GM12878 (cell line): ENCODE data around the gene HIVEP1. TPM values are rescaled to one million over a fixed set of nuclear protein-coding genes. Genes with fewer than 3 reads are reported as not detected.

Experiments
- ATAC-seq: fragments of 200-7000 bp; cut with Tn5 transposase; 3 replicates; pipeline ENCODE4 v1.9.1; 2020; ENCODE audit warnings: mild to moderate bottlenecking, moderate library complexity
- BruUV-seq: library from RNA; stranded (reverse); fragments of 400-500 nt; replicated peaks from 2 replicates; lab custom pipeline; 2021; lab: Mats Ljungman, UMichigan
- CTCF ChIA-PET: fragments of 300-600 bp; sonication (Branson Sonifier 250); formaldehyde crosslinking; extraction: SDS; loops from one replicate; lab custom pipeline; 2021; ENCODE audit warnings: inconsistent platforms; lab: Yijun Ruan, JAX
- POLR2A ChIA-PET: fragments of 350-600 bp; formaldehyde crosslinking; extraction: SDS; loops from one replicate; lab custom pipeline; 2021; ENCODE audit warnings: inconsistent platforms; lab: Charles Lee
- RAD21 ChIA-PET: fragments of 300-600 bp; sonication (Branson Sonifier 250); formaldehyde crosslinking; loops from one replicate; lab custom pipeline; 2023; ENCODE audit warnings: antibody characterized with exemption; ENCODE audit not compliant: unreplicated experiment; lab: Charles Lee
- SMC1A ChIA-PET: fragments of 300-600 bp; sonication (Branson Sonifier 250); formaldehyde crosslinking; loops from one replicate; lab custom pipeline; 2023; ENCODE audit not compliant: unreplicated experiment, uncharacterized antibody; lab: Charles Lee
- DNase-seq: peaks from one replicate; pipeline ENCODE4 v3.0.0-alpha.2; 2011; ENCODE audit warnings: low read depth, low spot score
- FAIRE-seq: peaks from 3 replicates; lab custom pipeline; 2011; peaks lifted over from hg19 to GRCh38; lab: Jason Lieb, UNC
- H2AFZ ChIP-seq: 2 replicates; pipeline ENCODE4 v1.6.0; 2011; ENCODE audit warnings: low read depth, low read length, control low read depth; ENCODE audit not compliant: control insufficient read depth
- H3K27ac ChIP-seq: 2 replicates; pipeline ENCODE4 v1.5.1; 2011; ENCODE audit warnings: control low read depth; ENCODE audit not compliant: control insufficient read depth, insufficient read depth
- H3K27me3 ChIP-seq, 2 experiments: replicated peaks in 1 of 2; 2 replicates each; pipeline versions ENCODE4 v1.6.0 to v1.6.1; 2011; ENCODE audit warnings: low read length in 1 of 2; ENCODE audit not compliant: control insufficient read depth in 2 of 2, insufficient read depth in 2 of 2
- H3K36me3 ChIP-seq, 2 experiments: 2 replicates each; pipeline ENCODE4 v1.5.1; 2011; ENCODE audit warnings: low read length in 1 of 2; ENCODE audit not compliant: control insufficient read depth in 2 of 2, insufficient read depth in 2 of 2
- H3K4me1 ChIP-seq: 2 replicates; pipeline ENCODE4 v1.6.1; 2011; ENCODE audit warnings: mild to moderate bottlenecking, low read length, moderate library complexity, mixed read lengths; ENCODE audit not compliant: control insufficient read depth, insufficient read depth
- H3K4me2 ChIP-seq: 2 replicates; pipeline ENCODE4 v1.6.0; 2011; ENCODE audit warnings: control low read depth; ENCODE audit not compliant: control insufficient read depth, insufficient read depth
- H3K4me3 ChIP-seq: fragments of 200-600 bp; sonication (generic); 2 replicates; pipeline ENCODE4 v1.5.1; 2016
- H3K79me2 ChIP-seq: 2 replicates; pipeline ENCODE4 v1.6.0; 2011; ENCODE audit warnings: low read length; ENCODE audit not compliant: control insufficient read depth, insufficient read depth
- H3K9ac ChIP-seq: 2 replicates; pipeline ENCODE4 v1.8.0; 2011; ENCODE audit warnings: low read length, control low read depth, mixed read lengths; ENCODE audit not compliant: control insufficient read depth, insufficient read depth
- H3K9me3 ChIP-seq: replicated peaks from 3 replicates; pipeline ENCODE4 v1.5.1; 2011; ENCODE audit warnings: mild to moderate bottlenecking, low read length; ENCODE audit not compliant: control insufficient read depth, insufficient read depth
- H4K20me1 ChIP-seq: 2 replicates; pipeline ENCODE4 v1.6.0; 2011; ENCODE audit not compliant: control insufficient read depth, insufficient read depth
- FOXK2 ChIP-seq: fragments of 450-650 bp; IDR thresholded peaks from 2 replicates; pipeline ENCODE4 v1.6.1; 2017; ENCODE audit warnings: mild to moderate bottlenecking, moderate library complexity
- MLLT1 ChIP-seq: fragments of 450-650 bp; IDR thresholded peaks from 2 replicates; pipeline ENCODE4 v1.6.1; 2016; ENCODE audit warnings: mild to moderate bottlenecking
- NBN ChIP-seq: fragments of 450-650 bp; IDR thresholded peaks from 2 replicates; pipeline ENCODE4 v1.6.1; 2016
- NKRF ChIP-seq: fragments of 450-650 bp; conservative IDR thresholded peaks from 2 replicates; pipeline ENCODE4 v1.6.1; 2017; ENCODE audit warnings: mild to moderate bottlenecking, moderate library complexity
- SMARCA5 ChIP-seq: fragments of 450-650 bp; IDR thresholded peaks from 2 replicates; pipeline ENCODE4 v1.6.1; 2017; ENCODE audit warnings: mild to moderate bottlenecking
- SMC3 ChIP-seq: IDR thresholded peaks from 2 replicates; pipeline ENCODE4 v1.6.1; 2011; ENCODE audit warnings: low read length, improper control_type of control experiment, borderline replicate concordance
- SPI1 ChIP-seq: IDR thresholded peaks from 2 replicates; pipeline ENCODE4 v1.6.1; 2011; ENCODE audit warnings: low read depth, mild to moderate bottlenecking, low read length, moderate library complexity, borderline replicate concordance; ENCODE audit not compliant: insufficient read depth
- TAF1 ChIP-seq: IDR thresholded peaks from 2 replicates; pipeline ENCODE4 v1.6.1; 2011; ENCODE audit warnings: mild to moderate bottlenecking, low read depth, low read length, borderline replicate concordance
- ZZZ3 ChIP-seq: IDR thresholded peaks from 2 replicates; pipeline ENCODE4 v1.6.1; 2011; ENCODE audit warnings: low read depth; ENCODE audit not compliant: control insufficient read depth, insufficient read length
- WGBS: methylation state at CpG from one replicate; pipeline ENCODE4 v1.1.6; 2016; ENCODE audit warnings: low lambda C conversion rate; ENCODE audit not compliant: insufficient replicate concordance, insufficient coverage; ENCODE audit errors: missing lambda C conversion rate; 5-methylcytosine and 5-hydroxymethylcytosine counted together
- in situ Hi-C: fragments of 300-500 bp; cut with MboI; formaldehyde crosslinking; loops from 9 replicates; pipeline ENCODE4 v1.14.3; 2018; ENCODE audit warnings: mixed read lengths
- intact Hi-C: fragments of 100-400 bp; cut with micrococcal nuclease; formaldehyde crosslinking; loops from one replicate; pipeline ENCODE4 v1.14.2; 2022; ENCODE audit not compliant: unreplicated experiment
- polyA plus RNA-seq, 11 experiments: library from polyadenylated mRNA; depleted of rRNA in 4 of 11; unstranded in 6 of 11; stranded (reverse) in 5 of 11; fragments of >200 nt; fragmentation: Nextera tagmentation in 4 of 11; fragmentation: Illumina TruSeq in 1 of 11; extraction: Ambion mirVana in 4 of 11; extraction: Trizol in 1 of 11; gene quantifications; 1 replicate in 1 of 11; 2 replicates in 10 of 11; pipeline versions ENCODE4 v1.2.1 to v1.2.3, GENCODE V29; 2011 to 2016; ENCODE audit warnings: inconsistent platforms in 2 of 11, missing spikeins in 2 of 11, low read depth in 1 of 11
- total RNA-seq, 4 experiments: library from RNA; depleted of rRNA in 3 of 4; stranded (reverse); fragments of >200 nt in 3 of 4; fragmentation: Illumina TruSeq in 1 of 4; extraction: Trizol in 1 of 4; gene quantifications; 2 replicates each; pipeline versions ENCODE4 v1.2.1 to v1.2.3, GENCODE V29; 2013 to 2021
- TF ChIP-seq, protein P1 (sequence below): fragments of 150-350 bp; IDR thresholded peaks from 2 replicates; pipeline ENCODE4 v1.6.1; 2014; ENCODE audit warnings: mild to moderate bottlenecking, low read depth, low read length

HIVEP1 gene
- total and polyA plus RNA-seq, 10 of the 15 experiments (the other 5 are each of a cell fraction or from before 2014, with no cell fraction given), result 4.3 to 37.5 (median 21.6) TPM

DNA sequence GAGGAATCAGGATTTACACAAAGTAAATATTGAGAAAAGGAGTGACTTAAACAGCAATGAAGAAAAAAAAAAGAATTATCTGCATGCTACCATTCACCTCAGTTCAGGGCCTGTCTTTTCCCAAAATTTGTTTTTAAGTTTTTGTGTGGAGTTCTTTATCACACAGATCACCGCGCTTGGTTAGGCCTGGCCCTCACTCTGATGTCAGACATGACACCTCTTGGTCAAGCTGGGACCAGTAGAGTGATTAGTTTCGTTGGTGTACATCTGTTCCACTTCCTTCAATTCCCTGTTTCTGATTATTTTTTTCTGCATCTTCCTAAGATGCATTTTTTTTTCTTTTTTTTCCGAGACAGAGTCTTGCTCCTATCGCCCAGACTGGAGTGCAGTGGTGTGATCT, 34.9 kb upstream of the HIVEP1 start:
- ChIA-PET POLR2A (no interaction called here), RAD21 (no interaction called here), SMC1A (no interaction called here), CTCF (no interaction called here)
- Histone ChIP-seq H3K9ac (no peak overlapping the region), H3K36me3 (no peaks in the 10 kb centered on the region), H3K79me2 (no peaks in the 10 kb centered on the region), H2AFZ (0 out of 2 replicates have a peak overlapping the region, but pooled peaks have one; percentile 59), H4K20me1 (no peaks in the 10 kb centered on the region), H3K4me2 (no peak overlapping the region), H3K4me1 (peaks cover 15% of the 10 kb centered on the region), H3K9me3 (no peaks in the 10 kb centered on the region; the same call in 2 of the 3 replicates), H3K27me3 (no peaks in the 10 kb centered on the region), H3K27ac (peak overlapping the region; percentile 64; the same call in 1 of the 2 replicates), H3K4me3 (no peak overlapping the region)
- intact Hi-C loops (no loop called here), in situ Hi-C loops (no loop called here)
- TF ChIP-seq ZZZ3, result no peak
- 0 out of 2 replicates have a peak, but pooled peaks have one; percentile 7 for TF ChIP-seq SPI1
- no peak for TF ChIP-seq TAF1
- TF ChIP-seq SMARCA5, result no peak
- TF ChIP-seq MLLT1, result no peak
- no peak for TF ChIP-seq SMC3
- FAIRE-seq (no peak), DNase-seq (no peak), ATAC-seq (peak; percentile 36; the same call in 2 of the 3 replicates)
- BruUV-seq, result no TSS peak
- 73% methylated on average over 5 of the region's 5 CpGs for WGBS

GRCh38 chr6:11977738-11978137, 34.4 kb upstream of the HIVEP1 start:
- Histone ChIP-seq H3K27ac (peak overlapping the region; percentile 58; the same call in 1 of the 2 replicates), H3K4me2 (no peak overlapping the region), H3K27me3 (no peaks in the 10 kb centered on the region), H3K4me3 (no peak overlapping the region), H3K9ac (no peak overlapping the region), H3K79me2 (no peaks in the 10 kb centered on the region), H4K20me1 (no peaks in the 10 kb centered on the region), H3K4me1 (peaks cover 15% of the 10 kb centered on the region), H3K9me3 (no peaks in the 10 kb centered on the region; the same call in 2 of the 3 replicates), H3K36me3 (no peaks in the 10 kb centered on the region), H2AFZ (no peak overlapping the region; the same call in 1 of the 2 replicates)
- in situ Hi-C loops, result no loop called here
- RAD21 ChIA-PET, result no interaction called here
- intact Hi-C loops, result no loop called here
- DNase-seq, result no peak
- POLR2A ChIA-PET, result no interaction called here
- SMC1A ChIA-PET, result no interaction called here
- no peak for FAIRE-seq
- no TSS peak for BruUV-seq
- TF ChIP-seq, protein P1, sequence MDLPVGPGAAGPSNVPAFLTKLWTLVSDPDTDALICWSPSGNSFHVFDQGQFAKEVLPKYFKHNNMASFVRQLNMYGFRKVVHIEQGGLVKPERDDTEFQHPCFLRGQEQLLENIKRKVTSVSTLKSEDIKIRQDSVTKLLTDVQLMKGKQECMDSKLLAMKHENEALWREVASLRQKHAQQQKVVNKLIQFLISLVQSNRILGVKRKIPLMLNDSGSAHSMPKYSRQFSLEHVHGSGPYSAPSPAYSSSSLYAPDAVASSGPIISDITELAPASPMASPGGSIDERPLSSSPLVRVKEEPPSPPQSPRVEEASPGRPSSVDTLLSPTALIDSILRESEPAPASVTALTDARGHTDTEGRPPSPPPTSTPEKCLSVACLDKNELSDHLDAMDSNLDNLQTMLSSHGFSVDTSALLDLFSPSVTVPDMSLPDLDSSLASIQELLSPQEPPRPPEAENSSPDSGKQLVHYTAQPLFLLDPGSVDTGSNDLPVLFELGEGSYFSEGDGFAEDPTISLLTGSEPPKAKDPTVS, result no peak
- TF ChIP-seq NBN (no peak), NKRF (no peak), FOXK2 (no peak)
- CTCF ChIA-PET, result no interaction called here
- 94% methylated on average over 3 of the region's 3 CpGs for WGBS
- ATAC-seq, result no peak
